ENCODE data around the gene NOS3.

Gene NOS3

DNA sequence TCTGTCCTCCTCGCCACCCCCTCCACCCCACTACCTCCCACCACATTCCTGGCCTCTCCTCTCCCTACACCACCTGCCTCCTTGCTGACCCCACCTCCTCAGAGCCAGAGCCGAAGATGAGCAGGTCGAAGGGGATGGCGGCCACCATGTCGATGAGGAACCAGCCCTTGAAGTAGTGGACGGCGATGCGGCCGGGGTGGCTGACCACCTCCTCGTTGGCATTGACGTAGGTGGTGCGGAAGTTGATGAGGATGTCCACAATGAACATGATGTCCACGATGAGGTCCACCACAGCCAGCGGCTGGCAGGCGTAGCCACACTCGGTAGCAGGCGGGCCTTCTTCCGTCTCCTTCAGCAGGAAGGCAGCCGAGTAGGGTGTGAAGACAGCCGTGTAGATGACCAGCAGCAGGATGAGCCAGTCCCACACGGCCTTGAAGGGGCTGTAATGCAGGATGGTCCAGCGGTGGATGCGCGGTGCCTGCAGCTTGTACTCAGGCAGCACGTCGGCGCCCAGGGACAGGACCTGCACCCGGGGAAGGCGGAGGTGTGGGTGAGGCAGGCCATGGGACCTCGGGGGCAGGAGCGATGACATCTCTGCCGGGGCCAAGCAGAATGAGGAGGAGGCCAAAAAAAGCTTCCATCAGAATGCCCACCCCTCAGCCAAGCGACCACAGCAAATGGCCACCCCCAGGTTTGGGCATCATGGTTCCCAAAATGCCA, 38.3 kb upstream of the NOS3 start:
- no peak for DNase-seq

DNA sequence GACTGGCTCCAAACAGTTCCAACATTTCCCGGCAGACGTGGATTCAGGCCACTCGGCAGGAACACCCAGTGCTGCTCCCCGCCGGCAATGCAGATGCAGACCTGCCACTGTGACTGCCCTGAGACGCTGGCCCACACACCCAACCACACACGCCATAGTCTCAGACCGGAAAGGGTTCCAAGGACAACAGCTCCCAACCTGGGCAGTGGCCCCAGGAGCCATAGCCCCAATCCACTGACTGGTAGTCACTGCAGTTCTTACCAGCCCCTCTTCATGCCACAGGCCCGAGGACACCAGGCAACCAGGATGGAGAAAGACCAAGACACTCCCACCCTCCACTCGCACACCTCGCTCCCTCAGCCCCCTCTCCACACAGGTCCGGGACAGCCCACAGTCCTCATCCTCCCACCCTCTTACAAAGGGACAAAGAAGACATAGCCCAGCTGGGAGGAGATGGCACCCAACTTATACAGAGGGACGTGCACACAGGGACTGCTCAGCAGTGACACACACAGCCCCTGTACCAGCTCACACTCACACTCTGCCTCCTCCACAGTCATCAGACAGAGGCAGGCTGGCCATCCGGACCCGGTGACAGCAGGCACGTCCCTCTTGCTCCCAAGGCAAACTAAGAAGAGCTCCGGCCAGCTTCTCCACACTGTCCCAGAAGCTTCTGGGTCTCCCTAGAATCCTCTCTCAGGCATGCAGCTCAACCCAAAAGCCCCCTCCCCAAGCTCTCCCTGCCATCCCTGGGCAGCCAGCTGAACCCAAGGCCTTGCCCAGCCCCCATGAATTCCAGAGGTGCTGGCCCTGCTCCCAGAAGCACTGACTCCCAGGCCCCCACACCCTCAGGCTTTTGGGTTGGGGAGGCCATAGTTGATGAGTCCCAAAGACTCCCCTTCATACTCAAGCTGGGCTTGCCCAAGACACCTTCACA, 37.5 kb upstream of the NOS3 start:
- peak; percentile 32 for DNase-seq

DNA sequence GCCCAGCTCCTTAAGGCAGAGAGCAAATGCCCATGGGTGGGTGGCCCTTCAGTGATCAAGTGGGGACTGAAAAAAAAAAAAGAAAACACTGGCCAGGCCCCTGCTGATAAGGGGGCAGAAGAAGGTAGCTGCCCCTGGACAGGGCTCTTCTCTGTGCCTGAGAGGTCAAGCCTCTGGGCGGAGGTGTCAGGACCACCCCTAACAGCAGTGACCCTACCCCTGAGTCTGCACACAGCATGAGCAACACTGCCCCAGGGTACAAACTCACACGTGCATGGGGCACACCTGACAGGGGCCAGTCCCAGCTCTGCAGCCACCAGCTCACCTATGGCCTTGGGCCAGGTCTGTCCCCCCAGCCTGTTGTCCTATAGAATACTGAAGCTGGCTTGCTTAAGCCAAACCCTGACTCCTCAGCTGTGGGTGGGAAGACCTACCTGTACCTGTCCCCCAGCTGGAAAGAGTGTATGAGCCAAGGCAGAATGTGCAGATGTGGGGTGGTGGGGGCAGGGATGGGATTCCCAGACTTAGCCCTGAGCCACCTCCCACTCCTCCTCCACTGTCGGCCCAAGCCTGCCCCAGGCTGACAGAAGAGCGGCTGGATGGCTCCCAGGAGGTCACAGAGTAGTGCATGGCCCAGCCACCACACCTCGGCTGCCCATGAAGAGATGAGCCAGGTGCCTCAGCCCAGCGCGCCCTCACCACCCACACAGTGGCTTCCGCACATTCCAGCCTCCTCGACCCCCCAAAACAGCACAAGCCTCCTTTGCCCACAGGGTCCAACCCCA, 36.4 kb upstream of the NOS3 start:
- DNase-seq: peak; percentile 33

DNA sequence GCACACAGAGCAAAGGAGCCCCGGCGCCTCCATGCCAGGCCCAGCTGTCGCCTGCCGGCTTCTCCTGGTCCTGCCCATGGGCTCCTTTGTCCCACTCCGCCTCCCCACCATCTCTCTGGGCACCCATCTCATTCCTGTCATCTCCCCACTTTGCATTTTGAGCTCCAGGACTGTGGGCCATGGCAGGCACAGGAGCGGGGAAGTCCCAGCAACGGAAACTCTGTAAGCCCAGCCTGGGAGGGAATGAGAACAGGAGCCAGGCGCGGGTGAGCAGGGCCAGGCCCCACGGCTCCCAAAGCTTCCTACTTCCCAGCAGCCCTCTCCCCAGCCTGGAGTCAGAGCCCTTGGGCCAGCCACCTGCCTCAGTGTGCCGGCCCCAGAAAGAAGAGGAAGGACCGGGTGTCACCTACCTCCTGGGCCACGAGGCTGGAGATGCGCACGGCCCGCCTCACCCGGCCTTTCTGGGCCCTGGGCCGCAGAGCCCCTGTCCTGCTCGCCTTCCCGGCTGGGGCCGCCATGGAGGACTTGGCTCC, 35.8 kb upstream of the NOS3 start:
- DNase-seq: peak; percentile 17

DNA sequence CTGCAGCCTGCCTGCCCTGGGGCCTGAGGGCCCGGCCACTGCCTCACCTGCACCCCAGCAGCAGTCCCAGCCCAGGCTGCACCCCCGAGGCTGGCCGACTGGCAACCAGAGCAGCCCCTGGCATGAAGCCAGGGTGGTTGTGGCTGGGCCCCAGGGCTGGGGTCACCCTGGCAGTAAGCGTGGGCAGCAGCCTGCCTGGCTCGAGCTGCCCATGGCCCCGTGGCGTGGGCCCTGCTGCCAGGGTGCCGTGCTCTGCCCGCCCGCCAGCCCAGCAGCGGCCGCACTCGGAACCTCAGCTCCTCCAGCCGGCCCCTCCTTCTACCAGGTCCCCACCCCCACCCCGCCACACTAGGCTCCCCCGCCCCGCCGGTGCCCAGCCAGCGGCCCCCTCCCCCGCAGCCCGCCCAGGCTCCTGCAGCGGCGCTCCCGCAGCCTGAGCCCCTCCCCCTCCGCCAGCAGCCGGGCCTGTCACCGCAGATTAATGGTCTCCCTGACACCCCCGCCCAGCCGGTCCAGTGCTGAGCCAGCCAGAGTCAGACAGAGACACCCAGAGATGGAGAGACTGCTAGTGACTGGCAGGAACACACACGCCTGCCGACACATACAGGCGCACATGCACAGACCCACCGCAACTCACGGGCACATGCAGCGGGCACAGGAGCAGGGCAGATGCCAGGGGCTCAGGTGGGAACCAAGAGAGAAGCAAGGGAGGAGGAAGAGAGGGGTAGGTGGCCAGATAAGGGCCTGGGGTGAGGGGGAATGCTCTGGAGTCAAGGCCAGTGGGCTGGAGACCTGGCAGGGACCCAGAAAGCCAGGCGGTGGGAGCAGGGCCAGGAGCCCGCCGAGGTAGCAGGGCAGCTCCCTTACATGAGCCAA, 35.1 kb upstream of the NOS3 start:
- peak; percentile 97 for DNase-seq

DNA sequence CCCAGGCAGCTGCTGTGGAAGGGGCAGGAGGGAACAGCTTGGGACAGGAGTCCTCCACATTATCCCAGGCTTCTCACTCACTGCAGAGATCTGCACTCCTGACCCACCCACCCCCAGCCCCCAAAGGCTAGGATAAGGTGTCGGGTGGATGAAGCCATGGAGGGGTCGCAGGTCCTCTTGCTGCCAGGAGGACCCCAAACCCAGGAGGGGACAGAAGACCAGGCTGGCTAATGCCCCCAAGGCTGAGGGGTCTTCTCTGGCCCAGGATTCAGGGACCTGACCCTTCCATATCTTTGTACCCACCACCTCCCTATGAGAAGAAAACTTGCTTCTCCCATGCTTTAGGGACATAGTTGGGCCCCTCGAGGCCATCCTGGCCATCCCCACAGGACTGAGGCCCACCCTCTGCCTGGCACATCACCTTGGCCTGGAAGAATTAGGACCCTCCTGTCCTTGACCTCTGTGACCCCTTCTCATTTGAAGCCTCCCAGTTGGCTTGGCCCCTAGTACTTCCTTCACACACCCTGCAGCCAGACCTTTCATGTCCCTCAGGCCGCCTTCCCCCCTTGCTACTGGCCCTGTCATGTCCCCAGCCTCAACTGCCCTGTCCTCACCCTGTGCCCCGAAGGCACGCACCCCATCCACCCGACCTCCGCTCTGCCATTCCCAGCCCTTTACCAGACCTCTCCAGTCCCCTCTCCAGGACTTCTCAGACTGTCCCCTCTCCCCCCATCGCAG, 34.3 kb upstream of the NOS3 start:
- DNase-seq: no peak

DNA sequence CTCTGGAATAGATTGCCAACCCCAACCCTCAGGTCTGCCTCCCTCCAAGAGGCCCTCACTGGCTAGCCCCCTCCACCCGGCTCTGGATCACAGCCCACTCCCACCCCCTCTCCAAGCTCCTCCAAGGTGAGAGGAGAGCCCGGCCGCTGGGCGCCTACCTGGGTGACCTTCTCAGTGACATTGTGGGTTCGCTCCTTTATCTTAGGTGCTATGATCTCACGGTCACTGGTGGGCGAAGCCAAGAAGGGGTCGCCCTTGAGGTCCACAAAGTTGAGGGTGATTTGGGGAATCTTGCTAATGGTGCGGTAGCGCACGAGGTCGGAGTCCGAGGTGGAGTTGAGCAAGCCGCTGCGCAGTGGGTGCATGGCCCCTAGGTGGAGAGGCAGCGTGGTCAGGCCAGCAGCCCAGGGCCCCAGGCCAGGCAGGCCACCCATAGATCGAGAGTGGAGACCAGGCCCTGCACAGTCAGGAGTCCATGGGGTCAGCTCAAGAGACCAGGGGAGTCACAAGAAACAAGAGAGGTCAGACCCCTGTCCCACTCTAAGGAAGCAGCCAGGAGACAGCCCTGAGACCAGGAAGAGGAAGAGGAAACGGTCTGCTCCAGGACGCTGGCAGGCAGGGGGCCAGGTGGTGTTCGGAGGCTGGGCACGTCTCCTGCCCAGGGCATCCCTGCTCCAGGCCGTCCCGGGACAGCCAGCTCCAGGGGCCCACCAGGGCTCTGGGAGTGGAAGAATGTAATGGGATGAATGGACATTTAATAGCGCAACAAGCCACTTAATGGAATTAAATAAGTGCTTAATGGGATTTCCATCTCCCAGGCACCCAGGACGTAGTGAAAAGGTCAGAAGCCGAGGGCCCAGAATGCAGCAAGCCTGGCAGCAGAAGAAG, 33.4 kb upstream of the NOS3 start:
- peak; percentile 47 for DNase-seq

DNA sequence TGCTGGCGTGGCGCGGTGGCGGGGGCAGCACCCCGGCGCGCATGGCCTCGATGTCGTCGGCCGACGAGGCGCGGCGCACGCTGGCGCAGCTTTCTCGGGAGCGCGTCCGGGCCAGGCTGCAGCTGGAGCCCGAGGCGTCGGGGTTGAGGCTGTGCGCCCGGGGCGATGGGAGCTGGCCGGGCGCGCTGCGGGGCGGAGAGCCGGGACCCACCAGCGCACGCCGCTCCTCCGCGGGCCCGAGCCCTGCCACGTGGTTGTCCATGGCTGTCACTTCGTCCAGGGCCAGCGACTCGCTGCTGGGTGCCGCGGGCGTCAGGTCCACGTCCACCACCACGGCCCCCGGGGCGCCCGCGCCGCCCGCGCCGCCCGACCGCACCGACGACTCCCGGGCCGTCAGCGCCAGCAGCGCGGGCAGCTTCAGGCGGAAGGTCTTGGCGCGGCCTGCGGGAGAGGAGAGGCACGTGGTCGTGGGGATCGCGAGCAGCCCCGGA, 32.7 kb upstream of the NOS3 start:
- DNase-seq: no peak

DNA sequence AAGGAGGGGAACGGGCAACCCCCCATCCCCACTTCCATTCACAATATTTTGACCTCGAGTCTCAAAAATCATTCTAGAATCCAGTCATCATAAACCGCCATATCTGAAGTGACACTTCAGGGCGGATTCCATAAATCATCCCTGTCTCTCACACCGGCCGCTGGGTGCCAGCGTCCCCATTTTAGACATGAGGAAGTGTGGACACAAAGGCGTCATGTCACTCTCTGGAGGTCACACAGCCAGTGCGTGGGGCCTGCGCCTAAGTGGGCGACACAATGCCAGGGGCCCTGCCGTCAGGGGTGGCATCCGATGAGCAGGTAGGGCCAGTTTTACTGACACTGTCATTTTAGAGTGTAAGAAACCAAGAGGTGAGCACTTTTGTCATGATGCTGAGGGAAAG, 32.2 kb upstream of the NOS3 start:
- peak; percentile 72 for DNase-seq

DNA sequence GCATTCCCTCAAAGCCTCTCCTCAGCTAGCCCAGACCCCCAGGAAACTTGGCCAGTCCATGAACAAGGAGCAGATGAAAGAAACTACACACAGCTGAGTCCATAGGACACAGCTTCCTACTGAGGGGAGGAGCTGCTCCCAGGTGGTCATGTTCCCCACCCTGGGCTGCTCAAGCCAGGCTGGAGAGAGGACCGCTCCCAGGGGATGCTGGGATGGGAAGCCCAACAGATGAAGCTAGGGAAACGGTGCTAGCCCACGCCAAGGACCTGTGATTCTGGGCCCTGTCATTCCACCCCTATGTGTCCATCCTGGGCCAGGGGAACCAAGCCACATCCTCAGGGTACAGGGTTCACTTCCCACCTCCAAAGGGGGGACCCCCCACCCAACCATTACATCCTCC, 31.7 kb upstream of the NOS3 start:
- peak; percentile 55 for DNase-seq

DNA sequence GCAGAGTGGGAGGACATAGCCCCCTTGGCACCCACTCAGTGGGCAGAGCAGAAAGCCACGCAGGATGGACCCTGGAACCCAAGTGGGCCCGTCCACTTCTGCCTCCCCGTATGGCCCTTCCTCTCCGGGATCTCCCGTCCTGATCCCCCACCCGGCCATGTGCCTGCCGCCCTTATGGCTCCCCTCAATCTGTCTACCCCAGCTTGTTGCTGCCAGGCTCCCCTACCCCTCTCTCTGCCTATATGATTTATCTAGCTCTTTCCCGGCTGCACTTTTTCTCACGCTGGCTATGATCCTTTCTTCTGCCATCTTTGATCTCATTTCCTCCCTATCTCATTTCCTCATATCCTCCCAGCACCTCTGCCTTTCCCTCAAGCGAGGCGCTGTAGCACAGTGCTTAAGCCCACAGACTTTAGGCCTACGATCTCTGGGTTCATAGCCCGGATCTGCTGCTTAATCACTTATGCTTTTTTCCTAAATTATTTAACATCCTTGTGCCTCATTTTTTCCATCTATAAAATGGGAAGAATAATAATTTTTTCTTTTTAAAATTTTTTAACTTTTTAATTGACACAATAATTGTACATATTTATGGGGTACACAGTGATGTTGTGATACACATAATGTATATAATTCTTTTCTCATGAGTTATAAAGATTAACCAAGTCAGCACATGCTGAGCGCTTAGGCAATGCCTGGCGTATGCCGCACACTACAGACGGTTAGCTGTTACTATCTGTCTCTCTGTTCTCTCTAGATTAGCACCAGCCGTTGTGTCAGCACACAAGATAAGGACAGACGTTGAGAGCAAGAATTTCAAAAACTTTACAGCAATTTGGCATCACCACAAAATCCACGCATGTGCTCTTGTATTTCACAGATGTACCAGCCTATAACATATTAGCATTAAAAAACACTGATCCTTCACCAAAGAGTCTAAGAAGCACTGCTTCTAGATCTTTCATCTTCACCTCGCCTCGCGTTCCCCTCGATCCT, 30.8 kb upstream of the NOS3 start:
- DNase-seq: peak; percentile 99

DNA sequence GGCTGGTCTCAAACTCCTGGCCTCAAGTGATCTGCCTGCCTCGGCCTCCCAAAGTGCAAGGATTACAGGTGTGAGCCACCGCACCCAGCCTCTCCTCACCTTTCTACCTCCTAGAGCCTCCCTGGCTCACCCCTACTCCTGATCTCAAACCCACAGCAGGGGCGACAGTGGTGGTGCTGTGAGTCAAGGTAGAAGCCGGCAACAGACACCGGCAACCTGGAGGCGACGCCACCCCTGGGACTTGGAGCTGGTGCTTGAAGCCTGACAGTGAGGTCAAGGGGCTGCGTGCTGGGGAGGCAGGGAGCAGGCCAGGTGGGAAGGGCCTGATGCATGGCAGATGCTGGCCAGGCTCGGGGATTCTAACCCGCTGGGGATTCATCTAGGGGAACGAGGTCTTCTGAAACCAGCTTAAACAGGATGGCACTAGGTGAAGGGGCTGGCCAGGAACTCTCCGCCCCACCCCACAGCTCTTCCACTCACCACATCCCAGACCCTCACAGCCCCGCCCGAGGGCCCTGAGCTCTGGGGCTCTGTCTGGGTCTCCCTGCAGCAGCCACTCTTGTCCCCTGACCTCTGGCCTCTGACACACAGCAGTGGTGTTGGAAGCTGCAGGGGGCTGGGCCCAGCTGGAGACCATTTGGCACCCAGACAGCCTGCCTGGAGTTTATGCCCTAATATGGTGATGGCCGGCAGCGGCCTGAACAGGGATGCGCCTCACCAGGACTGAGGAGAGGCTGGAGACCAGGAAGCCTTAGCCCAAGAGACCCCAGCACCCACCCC, 29.1 kb upstream of the NOS3 start:
- peak; percentile 62 for DNase-seq

DNA sequence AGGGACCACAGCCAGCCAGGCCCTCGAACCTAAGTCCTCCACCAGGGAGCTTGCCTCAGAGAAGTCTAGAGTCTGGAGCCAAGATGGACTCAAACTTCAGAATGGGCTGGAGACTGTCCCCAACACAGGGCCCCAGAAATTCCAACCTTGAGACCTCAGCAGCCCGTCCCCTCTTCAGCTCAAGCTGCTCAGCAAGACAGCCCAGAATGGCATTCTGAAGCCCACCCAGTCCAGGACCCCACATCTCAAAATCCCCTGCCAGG, 28.6 kb upstream of the NOS3 start:
- no peak for DNase-seq

DNA sequence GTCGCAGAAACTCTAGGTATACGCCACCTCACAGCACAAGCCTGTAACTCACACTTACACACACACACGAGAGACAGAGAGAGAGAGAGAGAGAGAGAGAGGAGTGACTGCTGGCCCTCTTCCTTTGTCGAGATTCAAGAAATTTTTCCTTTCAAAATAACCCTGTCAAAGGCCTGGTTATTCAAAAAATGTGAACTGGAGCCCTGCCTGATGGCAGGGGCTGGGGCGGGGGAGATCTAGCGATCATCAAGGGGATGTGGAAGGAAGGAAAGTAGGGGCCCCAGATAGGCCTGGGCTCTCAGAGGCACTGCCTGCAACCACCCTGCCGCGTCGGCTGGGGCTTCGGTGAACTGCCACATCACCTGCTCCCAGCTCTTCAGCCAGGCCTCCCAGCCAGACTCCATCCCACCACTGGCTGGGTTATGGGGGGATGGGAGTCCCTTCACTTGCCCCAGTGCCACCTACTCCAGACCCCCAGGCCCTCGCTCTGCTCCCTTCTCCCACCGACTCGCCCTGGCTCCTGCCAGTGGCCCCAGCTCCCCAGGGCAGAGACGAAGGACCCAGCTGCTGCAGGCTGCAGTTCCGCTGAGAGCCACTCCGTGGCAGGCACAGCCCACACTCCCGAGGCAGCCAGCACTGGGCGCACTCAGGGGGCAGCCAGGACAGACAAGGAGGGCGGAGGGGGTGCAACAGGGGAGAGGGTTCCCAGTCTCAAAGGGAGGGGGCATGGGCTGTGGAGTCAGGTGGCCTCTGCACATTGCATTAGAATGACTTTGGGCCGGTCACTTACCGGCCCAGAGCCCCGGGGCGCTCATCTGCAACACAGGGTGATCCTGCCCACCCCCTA, 28.0 kb upstream of the NOS3 start:
- peak; percentile 85 for DNase-seq

DNA sequence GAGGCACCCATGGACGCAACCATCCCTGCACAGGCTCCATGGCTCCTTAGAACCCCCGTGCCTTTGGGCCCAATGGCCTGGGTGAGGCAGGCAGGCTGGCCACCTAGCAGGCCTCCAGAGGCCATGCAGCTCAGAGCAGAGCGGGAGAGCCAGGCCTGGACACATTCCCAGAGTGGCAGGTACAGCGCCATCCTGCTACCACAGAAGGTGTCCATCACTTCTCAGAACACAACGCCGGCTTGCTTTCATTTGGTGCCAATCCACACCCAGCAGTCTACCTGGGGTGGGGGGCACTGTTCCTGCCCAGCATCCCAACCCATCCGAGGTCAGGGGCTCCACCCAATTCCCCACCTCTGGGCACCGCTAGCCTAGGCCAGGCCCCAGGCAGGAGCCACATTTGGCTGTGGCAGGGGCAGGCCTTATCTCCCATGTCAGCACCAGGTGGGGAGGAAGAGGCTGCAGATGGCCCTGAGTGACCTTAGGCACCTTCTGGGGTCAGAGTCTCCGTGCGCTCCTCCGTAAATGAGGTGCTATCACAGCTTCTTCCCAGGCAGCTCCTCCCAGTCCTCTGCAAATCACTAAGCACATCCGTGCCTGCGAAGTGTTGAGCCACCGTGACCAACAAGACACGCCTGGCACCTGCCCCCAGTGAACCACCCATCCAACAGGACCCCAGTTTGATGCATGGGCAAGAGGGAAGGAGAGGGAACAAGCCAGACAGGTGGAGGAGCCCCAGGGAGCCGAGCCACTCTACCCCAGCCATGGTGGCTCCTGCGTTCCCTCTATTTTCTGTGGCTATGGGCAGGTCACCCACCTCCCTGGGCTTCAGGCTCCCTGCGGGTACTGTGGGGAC, 26.9 kb upstream of the NOS3 start:
- peak; percentile 35 for DNase-seq

DNA sequence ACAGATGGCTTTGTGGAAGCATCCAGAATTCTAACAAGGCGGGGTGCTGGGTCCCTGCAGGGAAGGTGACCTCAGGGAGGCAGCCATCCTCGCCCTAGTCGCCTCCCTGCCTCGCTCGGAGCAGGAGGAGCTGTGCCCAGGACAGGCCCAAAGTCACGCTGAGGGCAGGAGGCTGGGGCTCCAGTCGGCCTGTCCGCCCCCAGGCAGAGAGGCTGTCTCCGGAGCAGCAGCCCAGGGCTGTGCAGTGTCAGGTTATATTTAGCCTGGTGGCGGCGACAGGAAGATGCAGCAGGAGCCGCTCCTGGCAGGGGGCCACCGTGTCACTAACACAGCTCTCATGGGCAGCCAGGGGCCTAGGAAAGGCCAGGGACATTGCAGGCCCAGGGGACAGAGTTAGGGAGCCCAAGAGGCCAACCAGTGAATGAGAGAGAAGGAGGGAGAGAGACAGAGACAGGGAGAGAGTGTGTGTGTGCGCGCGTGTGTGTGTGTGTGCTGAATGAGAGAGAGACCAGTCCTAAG, 26.2 kb upstream of the NOS3 start:
- DNase-seq: peak; percentile 73

Measured in hematopoietic multipotent progenitor cell treated with erythropoietin and hydrocortisone succinate and interleukin-3 and kit ligand, for 8 days (in vitro differentiated cells).